ENCODE measurements around the gene SLC37A1.

SLC37A1 gene

DNA sequence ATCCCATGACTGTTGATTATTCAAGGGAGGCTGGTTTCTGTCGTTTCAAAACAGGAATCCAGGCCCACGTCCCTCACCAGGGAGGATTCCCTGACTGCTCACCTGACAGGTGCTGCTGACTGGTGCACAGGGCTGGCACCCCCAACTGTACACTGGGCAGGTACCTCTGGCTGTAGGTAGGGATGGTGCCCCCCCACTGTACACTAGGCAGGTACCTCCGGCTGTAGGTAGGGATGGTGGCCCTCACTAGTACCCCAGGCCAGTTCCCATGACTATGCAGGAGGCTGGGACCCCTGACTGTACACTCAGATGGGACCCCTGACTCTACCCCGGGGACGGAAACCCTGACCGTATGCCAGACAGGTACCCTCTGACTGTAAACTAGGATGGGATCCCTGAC is 106.2 kb downstream of the SLC37A1 start:
- DNase-seq: no peak
- in situ Hi-C loops (cut with HindIII; ENCODE audit: low pct_ligation_motif_present, low sequenced_read_pairs): no loop called here
- Histone ChIP-seq H3K27me3 (replicated peaks) (peaks cover 6% of the 10 kb centered on the region), H3K27ac (no peak overlapping the region), H3K36me3 (replicated peaks) (no peaks in the 10 kb centered on the region), H3K4me3 (ENCODE audit: low read depth, low read length) (no peak overlapping the region)
- no peak for TF ChIP-seq CTCF (IDR thresholded peaks at IDR 0.05; ENCODE audit: low read depth, low read length, missing control alignments)

DNA sequence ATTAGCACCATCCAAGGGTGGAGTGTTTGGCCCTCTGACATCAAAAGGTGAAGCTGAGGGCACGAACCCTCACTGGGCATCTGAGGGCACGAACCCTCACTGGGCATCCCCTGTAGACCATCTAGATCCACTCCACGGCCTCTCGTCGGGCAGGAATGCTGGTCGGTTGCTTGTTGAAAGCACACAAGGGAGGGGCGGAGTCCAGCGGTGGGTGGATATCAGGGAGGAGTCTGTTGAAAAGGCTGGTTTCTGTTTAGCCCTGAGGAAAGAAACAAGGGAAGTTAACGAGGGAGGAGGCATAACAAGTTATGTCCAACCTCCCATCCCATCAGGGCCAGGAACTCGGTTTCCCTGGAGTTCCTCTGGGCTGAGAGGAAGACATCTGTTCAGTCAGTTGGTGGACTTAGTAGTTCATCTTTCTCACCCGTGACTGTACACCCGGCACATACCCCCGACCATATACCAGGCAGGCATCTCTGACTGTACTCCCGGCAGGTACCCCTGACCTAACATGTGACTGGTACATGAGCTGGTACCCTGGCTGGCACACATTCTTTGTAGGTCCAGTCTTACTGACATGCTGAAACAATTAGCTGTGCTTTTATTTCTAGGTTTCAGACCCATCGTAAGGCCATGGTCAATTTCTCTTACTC is 107.6 kb downstream of the SLC37A1 start:
- Histone ChIP-seq H3K27me3 (replicated peaks) (peaks cover 6% of the 10 kb centered on the region), H3K36me3 (replicated peaks) (no peaks in the 10 kb centered on the region), H3K27ac (no peak overlapping the region), H3K4me3 (ENCODE audit: low read depth, low read length) (no peak overlapping the region)
- no peak for TF ChIP-seq CTCF (IDR thresholded peaks at IDR 0.05; ENCODE audit: low read depth, low read length, missing control alignments)
- no peak for DNase-seq
- in situ Hi-C loops (cut with HindIII; ENCODE audit: low pct_ligation_motif_present, low sequenced_read_pairs): no loop called here

DNA sequence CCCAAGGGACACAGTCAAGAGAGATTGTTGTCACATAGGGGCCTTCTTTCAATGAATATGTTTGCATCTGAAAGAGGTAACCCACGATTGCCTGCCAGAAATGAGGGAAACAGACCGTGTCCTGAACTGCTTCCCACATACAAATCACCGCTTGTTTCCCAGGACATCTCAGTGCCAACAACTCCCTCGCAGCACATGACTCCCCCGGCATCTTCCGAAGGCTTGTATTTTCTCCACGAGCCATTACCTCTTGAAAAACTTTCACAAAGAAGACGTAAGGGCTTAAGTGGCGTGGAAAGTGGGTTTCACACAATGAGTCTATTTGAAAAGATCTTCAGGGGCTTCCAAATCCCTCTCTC is 108.1 kb downstream of the SLC37A1 start:
- no peak overlapping the region for H3K27ac ChIP-seq
- DNase-seq: no peak
- in situ Hi-C loops (cut with HindIII; ENCODE audit: low pct_ligation_motif_present, low sequenced_read_pairs): no loop called here
- H3K4me3 ChIP-seq (ENCODE audit: low read depth, low read length): no peak overlapping the region
- TF ChIP-seq CTCF (IDR thresholded peaks at IDR 0.05; ENCODE audit: low read depth, low read length, missing control alignments): no peak
- no peaks in the 10 kb centered on the region for H3K36me3 ChIP-seq (replicated peaks)
- H3K27me3 ChIP-seq (replicated peaks): peaks cover 6% of the 10 kb centered on the region

GRCh38 chr21:42622284-42622683 is 108.6 kb downstream of the SLC37A1 start:
- no peak for DNase-seq
- Histone ChIP-seq H3K36me3 (replicated peaks) (no peaks in the 10 kb centered on the region), H3K27me3 (replicated peaks) (peaks cover 6% of the 10 kb centered on the region), H3K27ac (no peak overlapping the region), H3K4me3 (ENCODE audit: low read depth, low read length) (no peak overlapping the region)
- in situ Hi-C loops (cut with HindIII; ENCODE audit: low pct_ligation_motif_present, low sequenced_read_pairs): no loop called here
- no peak for TF ChIP-seq CTCF (IDR thresholded peaks at IDR 0.05; ENCODE audit: low read depth, low read length, missing control alignments)

- Histone ChIP-seq H3K4me3 (ENCODE audit: low read depth, low read length) (no peak overlapping the region), H3K27me3 (replicated peaks) (peaks cover 4% of the 10 kb centered on the region), H3K36me3 (replicated peaks) (no peaks in the 10 kb centered on the region), H3K27ac (no peak overlapping the region)
- in situ Hi-C loops (cut with HindIII; ENCODE audit: low pct_ligation_motif_present, low sequenced_read_pairs): no loop called here
- TF ChIP-seq CTCF (IDR thresholded peaks at IDR 0.05; ENCODE audit: low read depth, low read length, missing control alignments): no peak
- DNase-seq: no peak
Measured at GRCh38 chr21:42623694-42624093, 110.0 kb downstream of the SLC37A1 start.

Measured in brain microvascular endothelial cell (primary cell).